ENCODE measurements around the gene NEB.
"Not testable (repeated sequence)": the region's sequence is repeated elsewhere in the genome, so short reads cannot be mapped to it uniquely, and the experiment has no call there.

Gene NEB

DNA sequence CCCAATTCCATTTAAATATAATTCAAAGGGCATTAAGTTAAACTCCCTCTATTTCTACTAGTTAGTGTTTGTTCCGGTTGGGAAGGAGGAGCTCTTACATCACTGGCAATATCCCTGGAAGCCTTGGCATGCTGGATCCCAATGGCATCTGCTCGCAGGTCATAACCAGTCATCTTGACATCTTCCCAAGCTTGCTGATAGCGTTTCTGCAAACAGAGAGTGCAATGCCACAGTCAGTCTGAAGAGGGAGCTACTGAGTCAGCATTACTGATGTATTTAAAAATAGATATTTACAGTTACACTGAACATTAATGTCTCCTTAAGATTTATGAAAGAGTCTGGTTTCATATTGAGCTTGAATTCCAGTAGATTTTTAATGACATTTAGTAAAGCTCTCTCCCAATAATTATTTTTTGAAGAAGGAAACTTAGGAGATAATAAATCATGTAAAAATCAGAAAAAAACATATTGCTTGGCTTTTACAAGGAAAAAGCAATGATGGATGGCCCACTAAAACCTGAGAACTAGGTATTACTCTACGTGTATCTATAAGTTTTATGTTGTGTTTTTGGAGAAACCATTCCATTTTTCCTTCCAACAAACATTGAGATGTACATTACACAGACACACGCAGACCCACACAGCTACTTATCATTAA, 142.9 kb downstream of the NEB start:
- H3K9me2 ChIP-seq (replicated peaks; ENCODE audit: control insufficient read depth, low read length); H3K27ac ChIP-seq (ENCODE audit: low read depth, low read length); H3K79me2 ChIP-seq (ENCODE audit: control insufficient read depth, low read length); H3F3A ChIP-seq (ENCODE audit: control insufficient read depth, insufficient read depth); H4K20me1 ChIP-seq (ENCODE audit: control insufficient read depth, insufficient read depth, low read depth, low read length); H3K4me3 ChIP-seq (ENCODE audit: low read length); H3K4me1 ChIP-seq (ENCODE audit: control insufficient read depth, low read length); H3K27me3 ChIP-seq (ENCODE audit: control insufficient read depth, low read length); H3K36me3 ChIP-seq (ENCODE audit: control insufficient read depth, low read length); H3K9me3 ChIP-seq (ENCODE audit: control insufficient read depth, insufficient read depth, low read length); H3K4me2 ChIP-seq (ENCODE audit: low read length): not testable (repeated sequence)
- TF ChIP-seq, protein P1, sequence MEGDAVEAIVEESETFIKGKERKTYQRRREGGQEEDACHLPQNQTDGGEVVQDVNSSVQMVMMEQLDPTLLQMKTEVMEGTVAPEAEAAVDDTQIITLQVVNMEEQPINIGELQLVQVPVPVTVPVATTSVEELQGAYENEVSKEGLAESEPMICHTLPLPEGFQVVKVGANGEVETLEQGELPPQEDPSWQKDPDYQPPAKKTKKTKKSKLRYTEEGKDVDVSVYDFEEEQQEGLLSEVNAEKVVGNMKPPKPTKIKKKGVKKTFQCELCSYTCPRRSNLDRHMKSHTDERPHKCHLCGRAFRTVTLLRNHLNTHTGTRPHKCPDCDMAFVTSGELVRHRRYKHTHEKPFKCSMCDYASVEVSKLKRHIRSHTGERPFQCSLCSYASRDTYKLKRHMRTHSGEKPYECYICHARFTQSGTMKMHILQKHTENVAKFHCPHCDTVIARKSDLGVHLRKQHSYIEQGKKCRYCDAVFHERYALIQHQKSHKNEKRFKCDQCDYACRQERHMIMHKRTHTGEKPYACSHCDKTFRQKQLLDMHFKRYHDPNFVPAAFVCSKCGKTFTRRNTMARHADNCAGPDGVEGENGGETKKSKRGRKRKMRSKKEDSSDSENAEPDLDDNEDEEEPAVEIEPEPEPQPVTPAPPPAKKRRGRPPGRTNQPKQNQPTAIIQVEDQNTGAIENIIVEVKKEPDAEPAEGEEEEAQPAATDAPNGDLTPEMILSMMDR (IDR thresholded peaks at IDR 0.05; ENCODE audit: low read depth, low read length, poor library complexity, severe bottlenecking): peak; percentile 24

DNA sequence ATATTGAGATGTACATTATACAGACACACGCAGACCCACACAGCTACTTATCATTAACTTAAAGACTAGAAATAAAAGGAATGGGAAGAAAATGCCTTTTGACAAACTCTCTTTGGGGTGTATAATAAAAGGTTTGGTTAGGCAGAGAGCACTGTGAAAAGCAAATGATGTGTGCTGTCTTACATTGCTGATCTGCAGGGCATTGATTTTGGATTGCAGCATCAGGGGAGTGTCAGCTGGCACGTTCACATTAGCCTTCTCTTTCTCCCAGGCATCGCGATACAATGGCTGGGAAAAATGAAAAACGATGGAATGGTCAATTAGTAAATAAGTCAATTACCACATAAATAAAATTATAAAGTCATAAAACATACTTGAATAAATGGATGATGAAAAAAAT, 153.0 kb downstream of the NEB start:
- H4K20me1 ChIP-seq (ENCODE audit: control insufficient read depth, insufficient read depth, low read depth, low read length); H3K4me3 ChIP-seq (ENCODE audit: low read length); H3K27me3 ChIP-seq (ENCODE audit: control insufficient read depth, low read length); H3K9me2 ChIP-seq (replicated peaks; ENCODE audit: control insufficient read depth, low read length); H3K4me2 ChIP-seq (ENCODE audit: low read length); H3K9me3 ChIP-seq (ENCODE audit: control insufficient read depth, insufficient read depth, low read length); H3K27ac ChIP-seq (ENCODE audit: low read depth, low read length); H3F3A ChIP-seq (ENCODE audit: control insufficient read depth, insufficient read depth); H3K4me1 ChIP-seq (ENCODE audit: control insufficient read depth, low read length); H3K79me2 ChIP-seq (ENCODE audit: control insufficient read depth, low read length); H3K36me3 ChIP-seq (ENCODE audit: control insufficient read depth, low read length): not testable (repeated sequence)

DNA sequence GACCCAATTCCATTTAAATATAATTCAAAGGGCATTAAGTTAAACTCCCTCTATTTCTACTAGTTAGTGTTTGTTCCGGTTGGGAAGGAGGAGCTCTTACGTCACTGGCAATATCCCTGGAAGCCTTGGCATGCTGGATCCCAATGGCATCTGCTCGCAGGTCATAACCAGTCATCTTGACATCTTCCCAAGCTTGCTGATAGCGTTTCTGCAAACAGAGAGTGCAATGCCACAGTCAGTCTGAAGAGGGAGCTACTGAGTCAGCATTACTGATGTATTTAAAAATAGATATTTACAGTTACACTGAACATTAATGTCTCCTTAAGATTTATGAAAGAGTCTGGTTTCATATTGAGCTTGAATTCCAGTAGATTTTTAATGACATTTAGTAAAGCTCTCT, 153.6 kb downstream of the NEB start:
- H3K27ac ChIP-seq (ENCODE audit: low read depth, low read length); H3K4me3 ChIP-seq (ENCODE audit: low read length); H3K36me3 ChIP-seq (ENCODE audit: control insufficient read depth, low read length); H3K79me2 ChIP-seq (ENCODE audit: control insufficient read depth, low read length); H3K4me1 ChIP-seq (ENCODE audit: control insufficient read depth, low read length); H3K27me3 ChIP-seq (ENCODE audit: control insufficient read depth, low read length); H3K9me2 ChIP-seq (replicated peaks; ENCODE audit: control insufficient read depth, low read length); H3K4me2 ChIP-seq (ENCODE audit: low read length); H3F3A ChIP-seq (ENCODE audit: control insufficient read depth, insufficient read depth); H4K20me1 ChIP-seq (ENCODE audit: control insufficient read depth, insufficient read depth, low read depth, low read length); H3K9me3 ChIP-seq (ENCODE audit: control insufficient read depth, insufficient read depth, low read length): not testable (repeated sequence)

DNA sequence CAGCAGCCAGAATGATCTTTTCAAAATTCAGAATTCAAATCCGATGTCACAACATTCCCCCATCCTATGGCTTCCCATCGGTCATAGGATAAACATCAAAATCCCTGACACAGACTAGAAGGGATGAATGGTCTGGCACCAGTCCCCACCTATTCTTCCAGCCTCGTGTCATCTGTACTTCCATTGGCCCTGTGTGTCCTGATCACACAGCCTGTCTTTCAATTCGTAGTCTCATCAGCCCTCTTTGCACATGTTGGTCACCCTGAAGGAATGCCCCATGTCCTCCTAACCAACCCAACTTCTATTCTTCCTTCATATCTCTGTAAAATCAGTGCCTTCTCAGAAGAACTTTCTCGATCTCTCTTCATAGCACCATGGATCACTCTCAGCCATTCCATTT, 157.2 kb downstream of the NEB start:
- Histone ChIP-seq H3K4me2 (ENCODE audit: low read length) (no peak overlapping the region), H3K79me2 (ENCODE audit: control insufficient read depth, low read length) (no peaks in the 10 kb centered on the region), H3K9me2 (replicated peaks; ENCODE audit: control insufficient read depth, low read length) (no peaks in the 10 kb centered on the region), H3K27ac (ENCODE audit: low read depth, low read length) (no peak overlapping the region), H3K4me1 (ENCODE audit: control insufficient read depth, low read length) (no peaks in the 10 kb centered on the region), H3K27me3 (ENCODE audit: control insufficient read depth, low read length) (no peaks in the 10 kb centered on the region), H3K9me3 (ENCODE audit: control insufficient read depth, insufficient read depth, low read length) (no peaks in the 10 kb centered on the region), H4K20me1 (ENCODE audit: control insufficient read depth, insufficient read depth, low read depth, low read length) (no peaks in the 10 kb centered on the region), H3K4me3 (ENCODE audit: low read length) (no peak overlapping the region), H3F3A (ENCODE audit: control insufficient read depth, insufficient read depth) (no peaks in the 10 kb centered on the region), H3K36me3 (ENCODE audit: control insufficient read depth, low read length) (no peaks in the 10 kb centered on the region)
- no peak for TF ChIP-seq EZH2phosphoT487 (IDR thresholded peaks at IDR 0.05; ENCODE audit: borderline replicate concordance, low read length)
- TF ChIP-seq, protein P1 (IDR thresholded peaks at IDR 0.05; ENCODE audit: low read depth, low read length, poor library complexity, severe bottlenecking): no peak
